ENCODE measurements around the gene THBS4.
"Not testable (repeated sequence)": the region's sequence is repeated elsewhere in the genome, so short reads cannot be mapped to it uniquely, and the experiment has no call there.

THBS4 gene

DNA sequence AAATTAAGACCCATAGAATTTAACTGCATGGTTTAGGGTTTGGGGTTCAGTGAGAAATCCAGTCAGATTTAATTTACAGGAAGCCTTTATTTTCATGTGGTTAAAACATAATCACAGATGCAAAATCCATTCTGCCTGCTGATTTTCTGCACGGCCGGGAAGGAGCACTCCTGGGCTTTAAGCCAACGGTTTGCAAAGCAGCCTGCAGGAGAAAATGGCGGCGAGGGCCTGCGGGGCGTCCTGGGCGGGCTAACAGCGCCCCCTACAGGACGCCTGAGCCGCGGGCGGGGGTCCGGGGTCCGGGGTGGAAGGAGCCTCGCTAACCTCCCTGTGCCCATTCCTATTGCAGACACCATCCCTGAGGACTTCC lies 47.6 kb downstream of the THBS4 start:
- H2BK120ac ChIP-seq (ENCODE audit: insufficient read depth, low read length, poor library complexity): no peak overlapping the region
- H3K4me1 ChIP-seq (ENCODE audit: control insufficient read depth in 1 of 2, insufficient read depth in 2 of 2, low read length in 2 of 2): peaks cover 0 to 3% of the 10 kb centered on the region in 2 experiments
- H3K4ac ChIP-seq (ENCODE audit: low read depth, low read length): no peak overlapping the region
- no peak overlapping the region for H3K27ac ChIP-seq (ENCODE audit: low read depth, low read length)
- no peaks in the 10 kb centered on the region for H3K27me3 ChIP-seq (ENCODE audit: insufficient read depth, low read length)
- H4K12ac ChIP-seq (ENCODE audit: low read depth, low read length): no peak overlapping the region
- no peak overlapping the region for H2BK12ac ChIP-seq (ENCODE audit: low read length)
- H2BK5ac ChIP-seq (ENCODE audit: low read depth, low read length, poor library complexity): no peak overlapping the region
- peak overlapping the region; percentile 39 for H4K8ac ChIP-seq (ENCODE audit: low read depth, low read length)
- DNase-seq: peak; percentile 11 to 60
- no peaks in the 10 kb centered on the region for H3K79me1 ChIP-seq (ENCODE audit: low read length)
- no peak overlapping the region for H3K9ac ChIP-seq (ENCODE audit: low read length)
- H3K9me3 ChIP-seq (ENCODE audit: insufficient read depth, low read depth, low read length): no peaks in the 10 kb centered on the region
- H4K91ac ChIP-seq (ENCODE audit: low read depth, low read length): no peak overlapping the region
- H3K14ac ChIP-seq (ENCODE audit: low read length): no peak overlapping the region
- no peak overlapping the region for H3K18ac ChIP-seq (ENCODE audit: low read length)
- no peak overlapping the region for H2AK5ac ChIP-seq (ENCODE audit: low read length)
- H3K36me3 ChIP-seq (ENCODE audit: control insufficient read depth in 1 of 2, insufficient read depth in 2 of 2, low read length in 2 of 2): no peaks in the 10 kb centered on the region
- no peak overlapping the region for H3K4me2 ChIP-seq (ENCODE audit: low read length)
- H3K4me3 ChIP-seq (ENCODE audit: low read depth, low read length): no peak overlapping the region
- no CpG with 5 or more reads among the region's 16 CpGs for WGBS (ENCODE audit: extremely low coverage, insufficient coverage, insufficient read length)
- no peaks in the 10 kb centered on the region for H3K79me2 ChIP-seq (ENCODE audit: control insufficient read depth, insufficient read depth, low read length, poor library complexity)
- no peak overlapping the region for H3K23ac ChIP-seq (ENCODE audit: low read length)
- H2AFZ ChIP-seq (ENCODE audit: insufficient read depth, low read length, poor library complexity): no peak overlapping the region

DNA sequence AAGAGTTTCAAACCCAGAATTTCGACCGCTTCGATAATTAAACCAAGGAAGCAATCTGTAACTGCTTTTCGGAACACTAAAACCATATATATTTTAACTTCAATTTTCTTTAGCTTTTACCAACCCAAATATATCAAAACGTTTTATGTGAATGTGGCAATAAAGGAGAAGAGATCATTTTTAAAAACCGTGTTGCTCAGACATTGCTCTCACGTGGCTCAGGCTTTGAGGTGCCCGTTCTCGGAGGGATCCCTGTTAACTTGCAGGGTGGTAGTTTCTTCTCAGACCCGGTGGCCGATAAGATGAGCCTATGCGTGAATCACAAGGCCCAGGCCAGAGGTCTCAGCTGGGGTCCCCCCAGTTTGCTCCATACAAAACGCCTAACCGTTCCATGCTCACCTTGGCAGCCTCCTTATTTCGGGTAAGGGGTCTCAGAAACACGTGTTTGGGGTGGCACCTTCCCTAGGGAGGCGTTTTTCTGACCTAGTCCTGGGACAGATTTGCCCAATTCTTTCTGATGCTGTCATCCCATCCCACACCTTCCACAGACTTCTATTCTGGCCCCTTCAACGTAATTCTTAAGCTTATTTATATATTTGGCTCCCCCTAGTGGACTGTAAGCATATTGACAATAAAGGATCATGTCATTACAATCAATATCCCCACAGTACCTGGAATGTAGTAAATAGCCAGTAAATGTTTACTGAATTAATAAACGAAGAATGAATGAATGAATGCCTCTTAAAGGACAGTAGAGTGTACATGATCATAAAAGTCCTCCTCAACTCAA lies 48.1 kb downstream of the THBS4 start:
- WGBS (ENCODE audit: extremely low coverage, insufficient coverage, insufficient read length): 100% methylated on average over 2 of the region's 19 CpGs
- no peak overlapping the region for H3K14ac ChIP-seq (ENCODE audit: low read length)
- H3K36me3 ChIP-seq (ENCODE audit: control insufficient read depth in 1 of 2, insufficient read depth in 2 of 2, low read length in 2 of 2): no peaks in the 10 kb centered on the region

DNA sequence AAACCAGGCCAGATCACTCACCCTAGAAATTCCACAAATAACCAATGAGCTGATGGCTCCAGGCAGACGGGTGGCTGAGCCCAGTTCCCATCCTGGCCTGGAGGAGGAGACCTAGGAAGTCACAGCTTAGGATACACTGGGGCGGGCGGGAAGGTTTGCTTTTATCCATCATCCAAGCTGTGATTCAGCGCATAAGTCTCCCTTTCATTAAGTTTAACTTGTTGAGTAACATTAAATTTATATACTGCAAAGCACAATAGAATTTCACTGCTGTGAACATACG lies 55.7 kb downstream of the THBS4 start:
- Histone ChIP-seq H3K79me1 (ENCODE audit: low read length) (no peaks in the 10 kb centered on the region), H3K23ac (ENCODE audit: low read length) (no peak overlapping the region), H4K12ac (ENCODE audit: low read depth, low read length) (no peak overlapping the region), H3K36me3 (ENCODE audit: control insufficient read depth in 1 of 2, insufficient read depth in 2 of 2, low read length in 2 of 2) (no peaks in the 10 kb centered on the region), H3K9ac (ENCODE audit: low read length) (no peak overlapping the region), H2BK120ac (ENCODE audit: insufficient read depth, low read length, poor library complexity) (no peak overlapping the region), H3K9me3 (ENCODE audit: insufficient read depth, low read depth, low read length) (no peaks in the 10 kb centered on the region), H3K79me2 (ENCODE audit: control insufficient read depth, insufficient read depth, low read length, poor library complexity) (no peaks in the 10 kb centered on the region), H3K4me3 (ENCODE audit: low read depth, low read length) (no peak overlapping the region), H2BK12ac (ENCODE audit: low read length) (no peak overlapping the region), H2AFZ (ENCODE audit: insufficient read depth, low read length, poor library complexity) (no peak overlapping the region), H2BK5ac (ENCODE audit: low read depth, low read length, poor library complexity) (no peak overlapping the region), H3K14ac (ENCODE audit: low read length) (no peak overlapping the region), H3K27me3 (ENCODE audit: insufficient read depth, low read length) (no peaks in the 10 kb centered on the region), H3K4ac (ENCODE audit: low read depth, low read length) (no peak overlapping the region), H2AK5ac (ENCODE audit: low read length) (no peak overlapping the region), H3K27ac (ENCODE audit: low read depth, low read length) (no peak overlapping the region), H3K18ac (ENCODE audit: low read length) (no peak overlapping the region), H4K91ac (ENCODE audit: low read depth, low read length) (no peak overlapping the region), H4K8ac (ENCODE audit: low read depth, low read length) (no peak overlapping the region), H3K4me1 (ENCODE audit: control insufficient read depth in 1 of 2, insufficient read depth in 2 of 2, low read length in 2 of 2) (no peaks in the 10 kb centered on the region), H3K4me2 (ENCODE audit: low read length) (no peak overlapping the region)
- no CpG with 5 or more reads among the region's 5 CpGs for WGBS (ENCODE audit: extremely low coverage, insufficient coverage, insufficient read length)
- DNase-seq: no peak

More for the DNA sequence above, 48.1 kb downstream of the THBS4 start:
- Histone ChIP-seq H2BK120ac (ENCODE audit: insufficient read depth, low read length, poor library complexity) (no peak overlapping the region), H4K91ac (ENCODE audit: low read depth, low read length) (no peak overlapping the region), H3K4me2 (ENCODE audit: low read length) (peak overlapping the region; percentile 6), H2AFZ (ENCODE audit: insufficient read depth, low read length, poor library complexity) (peak overlapping the region; percentile 17), H3K18ac (ENCODE audit: low read length) (no peak overlapping the region), H3K27ac (ENCODE audit: low read depth, low read length) (no peak overlapping the region), H3K4me1 (ENCODE audit: control insufficient read depth in 1 of 2, insufficient read depth in 2 of 2, low read length in 2 of 2) (peaks cover 0 to 3% of the 10 kb centered on the region in 2 experiments), H3K79me2 (ENCODE audit: control insufficient read depth, insufficient read depth, low read length, poor library complexity) (no peaks in the 10 kb centered on the region), H3K79me1 (ENCODE audit: low read length) (no peaks in the 10 kb centered on the region), H3K4me3 (ENCODE audit: low read depth, low read length) (no peak overlapping the region), H3K27me3 (ENCODE audit: insufficient read depth, low read length) (no peaks in the 10 kb centered on the region), H2BK5ac (ENCODE audit: low read depth, low read length, poor library complexity) (no peak overlapping the region), H3K23ac (ENCODE audit: low read length) (no peak overlapping the region), H4K8ac (ENCODE audit: low read depth, low read length) (no peak overlapping the region), H3K9me3 (ENCODE audit: insufficient read depth, low read depth, low read length) (no peaks in the 10 kb centered on the region), H4K12ac (ENCODE audit: low read depth, low read length) (no peak overlapping the region), H2BK12ac (ENCODE audit: low read length) (no peak overlapping the region), H3K4ac (ENCODE audit: low read depth, low read length) (no peak overlapping the region), H3K9ac (ENCODE audit: low read length) (no peak overlapping the region), H2AK5ac (ENCODE audit: low read length) (no peak overlapping the region)
- DNase-seq: peak in 1 of 2 donors; percentile 83

DNA sequence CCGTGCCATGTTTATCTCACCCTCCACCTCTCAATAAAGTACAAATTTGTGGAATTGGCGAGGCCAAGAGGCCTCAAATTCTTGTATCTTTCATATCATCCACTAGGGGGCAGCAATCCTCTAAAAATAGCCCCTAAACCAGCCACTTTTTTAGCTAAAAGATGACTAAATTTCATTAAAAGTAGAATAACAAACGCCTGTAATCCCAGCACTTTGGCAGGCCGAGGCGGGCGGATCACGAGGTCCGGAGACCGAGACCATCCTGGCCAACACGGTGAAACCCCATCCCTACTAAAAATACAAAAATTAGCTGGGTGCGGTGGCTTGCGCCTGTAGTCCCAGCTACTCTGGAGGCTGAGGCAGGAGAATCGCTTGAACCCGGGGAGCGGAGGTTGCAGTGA lies 56.6 kb downstream of the THBS4 start:
- not testable (repeated sequence) for H2AFZ ChIP-seq (ENCODE audit: insufficient read depth, low read length, poor library complexity); H3K27ac ChIP-seq (ENCODE audit: low read depth, low read length); H3K4me3 ChIP-seq (ENCODE audit: low read depth, low read length); H3K18ac ChIP-seq (ENCODE audit: low read length); H3K23ac ChIP-seq (ENCODE audit: low read length); H3K14ac ChIP-seq (ENCODE audit: low read length); H3K79me1 ChIP-seq (ENCODE audit: low read length); H4K8ac ChIP-seq (ENCODE audit: low read depth, low read length); H3K4ac ChIP-seq (ENCODE audit: low read depth, low read length); H3K79me2 ChIP-seq (ENCODE audit: control insufficient read depth, insufficient read depth, low read length, poor library complexity); H2BK5ac ChIP-seq (ENCODE audit: low read depth, low read length, poor library complexity); H3K4me2 ChIP-seq (ENCODE audit: low read length); H3K36me3 ChIP-seq (ENCODE audit: control insufficient read depth in 1 of 2, insufficient read depth in 2 of 2, low read length in 2 of 2); H3K27me3 ChIP-seq (ENCODE audit: insufficient read depth, low read length); H3K4me1 ChIP-seq (ENCODE audit: control insufficient read depth in 1 of 2, insufficient read depth in 2 of 2, low read length in 2 of 2); H2BK12ac ChIP-seq (ENCODE audit: low read length); H2BK120ac ChIP-seq (ENCODE audit: insufficient read depth, low read length, poor library complexity); H4K12ac ChIP-seq (ENCODE audit: low read depth, low read length); H2AK5ac ChIP-seq (ENCODE audit: low read length); H3K9me3 ChIP-seq (ENCODE audit: insufficient read depth, low read depth, low read length); H3K9ac ChIP-seq (ENCODE audit: low read length)
- H4K91ac ChIP-seq (ENCODE audit: low read depth, low read length): peak overlapping the region; percentile 9
- WGBS (ENCODE audit: extremely low coverage, insufficient coverage, insufficient read length): no CpG with 5 or more reads among the region's 15 CpGs
- DNase-seq: peak; percentile 9 to 81

Data from trophoblast cell (in vitro differentiated cells and primary cell).